IMR-90 (cell line): ENCODE data around the gene PAFAH1B1.

Experiments
- CTCF ChIP-seq: conservative IDR thresholded peaks from 2 replicates; pipeline ENCODE4 v1.5.1; 2012; ENCODE audit warnings: mild to moderate bottlenecking, low read depth, low read length, improper control_type of control experiment
- MAFK ChIP-seq: IDR thresholded peaks from 2 replicates; pipeline ENCODE4 v1.6.1; 2012; ENCODE audit warnings: low read depth, low read length, improper control_type of control experiment
- POLR2A ChIP-seq: IDR thresholded peaks from 2 replicates; pipeline ENCODE4 v1.6.1; 2012; ENCODE audit warnings: mild to moderate bottlenecking, low read depth, low read length
- RFX5 ChIP-seq: IDR thresholded peaks from 2 replicates; pipeline ENCODE4 v1.8.0; 2012; ENCODE audit warnings: low read depth, mild to moderate bottlenecking, low read length, moderate library complexity
- SMC3 ChIP-seq: fragments of 150-350 bp; IDR thresholded peaks from 2 replicates; pipeline ENCODE4 v1.6.1; 2016; ENCODE audit warnings: low read depth, mild to moderate bottlenecking, antibody characterized with exemption, low read length, moderate library complexity

DNA sequence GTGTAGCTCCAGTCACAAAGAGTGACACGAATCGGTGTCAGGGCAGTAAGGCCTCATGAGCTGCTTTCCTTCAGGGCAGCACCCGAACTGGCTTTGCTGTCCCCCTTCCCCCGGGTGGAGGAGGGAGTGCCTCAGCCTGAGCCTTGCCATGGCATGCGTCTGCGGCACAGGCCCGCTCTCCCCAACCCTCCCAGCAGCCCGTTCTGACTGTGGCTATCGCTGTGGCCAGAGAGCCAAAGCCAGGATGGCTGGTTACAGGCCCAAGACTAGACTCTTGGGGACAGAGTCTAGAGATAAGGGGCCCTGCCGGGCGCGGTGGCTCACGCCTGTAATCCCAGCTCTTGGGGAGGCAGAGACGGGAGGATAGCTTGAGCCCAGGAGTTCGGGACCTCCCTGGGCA is 92.2 kb downstream of the PAFAH1B1 start:
- no peak for TF ChIP-seq CTCF
- TF ChIP-seq RFX5, result no peak
- no peak for TF ChIP-seq POLR2A
- no peak for TF ChIP-seq SMC3
- TF ChIP-seq MAFK, result no peak
